ENCODE measurements around the gene PTCH2. TPM values are rescaled to one million over a fixed set of nuclear protein-coding genes. Genes with fewer than 3 reads are reported as not detected.
"Not testable (repeated sequence)": the region's sequence is repeated elsewhere in the genome, so short reads cannot be mapped to it uniquely, and the experiment has no call there.

The PTCH2 gene
- total RNA-seq, 6 experiments from 2014 or later = 0.37 to 0.81 (median 0.61) TPM

GRCh38 chr1:44817307-44817706 is 25.7 kb downstream of the PTCH2 start:
- peak overlapping the region; percentile 15; the same call in 1 of the 2 replicates for H3K4me3 Mint-ChIP-seq
- H3K9me3 Mint-ChIP-seq = no peaks in the 10 kb centered on the region
- peaks cover 64% of the 10 kb centered on the region for H3K4me1 Mint-ChIP-seq (ENCODE audit: low read depth)
- peaks cover 33% of the 10 kb centered on the region for H3K36me3 Mint-ChIP-seq (ENCODE audit: low read depth)
- no peak for DNase-seq
- peaks cover 30% of the 10 kb centered on the region for H3K27me3 Mint-ChIP-seq (ENCODE audit: insufficient read depth)
- H3K27ac Mint-ChIP-seq = no peak overlapping the region
- TF ChIP-seq CTCF (IDR thresholded peaks at IDR 0.05) = no peak

- H3K27ac Mint-ChIP-seq, DNase-seq, H3K9me3 Mint-ChIP-seq, H3K4me3 Mint-ChIP-seq: not testable (repeated sequence)
- H3K4me1 Mint-ChIP-seq (ENCODE audit: low read depth) = peaks cover 77% of the 10 kb centered on the region
- peaks cover 38% of the 10 kb centered on the region for H3K36me3 Mint-ChIP-seq (ENCODE audit: low read depth)
- H3K27me3 Mint-ChIP-seq (ENCODE audit: insufficient read depth) = peaks cover 37% of the 10 kb centered on the region
Measured at GRCh38 chr1:44815926-44816325, 27.1 kb downstream of the PTCH2 start.

DNA sequence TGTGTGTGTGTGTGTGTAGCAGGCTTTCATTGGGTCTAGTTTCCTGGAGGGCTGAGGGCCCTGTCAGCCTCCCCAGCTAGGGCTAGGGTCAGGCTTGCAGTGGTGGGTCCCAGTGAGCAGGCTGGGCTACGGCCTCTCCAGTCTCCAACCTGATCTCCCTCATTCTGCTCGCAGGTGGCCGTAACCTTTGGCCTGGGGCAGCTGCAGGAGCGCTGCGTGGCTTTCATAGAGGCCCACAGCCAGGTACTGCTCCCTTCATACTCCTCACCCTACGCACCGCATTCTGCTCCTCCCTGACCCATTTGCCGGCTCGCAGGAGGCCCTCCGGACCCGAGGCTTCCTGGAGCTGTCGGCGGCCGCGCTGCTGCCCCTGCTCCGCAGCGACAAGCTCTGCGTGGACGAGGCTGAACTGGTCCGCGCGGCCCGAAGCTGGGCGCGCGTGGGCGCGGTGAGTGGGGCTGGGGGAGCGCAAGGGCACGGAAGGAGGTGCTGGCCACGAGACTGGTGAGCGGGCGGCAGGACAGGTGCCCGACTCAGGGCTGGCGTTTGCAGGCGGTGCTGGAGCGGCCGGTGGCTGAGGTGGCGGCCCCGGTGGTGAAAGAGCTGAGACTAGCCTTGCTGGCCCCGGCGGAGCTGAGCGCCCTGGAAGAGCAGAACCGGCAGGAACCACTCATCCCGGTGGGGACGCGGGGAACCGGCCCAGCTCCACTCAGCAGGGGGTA is 30.1 kb downstream of the PTCH2 start:
- peaks cover 77% of the 10 kb centered on the region for H3K4me1 Mint-ChIP-seq (ENCODE audit: low read depth)
- H3K27ac Mint-ChIP-seq = peak overlapping the region; percentile 100
- peaks cover 43% of the 10 kb centered on the region for H3K36me3 Mint-ChIP-seq (ENCODE audit: low read depth)

DNA sequence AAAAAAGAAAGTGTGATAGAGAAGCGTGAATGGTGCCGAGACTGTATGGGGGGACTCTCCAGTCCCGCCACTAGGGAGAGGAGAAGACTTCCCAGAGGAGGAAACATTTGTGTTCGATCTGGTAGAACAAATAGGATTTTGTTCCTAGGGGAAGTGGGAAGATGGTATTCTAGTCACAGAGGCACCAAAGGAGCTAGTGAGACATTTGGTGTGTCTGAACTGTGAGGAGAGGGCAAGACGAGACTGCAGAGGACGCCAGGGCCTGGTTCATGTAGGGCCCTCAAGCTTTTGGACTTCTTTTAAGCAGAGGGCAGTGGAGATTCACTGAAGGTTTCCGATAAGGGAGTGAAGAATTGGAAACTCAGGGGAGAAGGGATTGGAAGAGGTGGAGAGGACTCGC is 31.8 kb downstream of the PTCH2 start:
- DNase-seq = no peak
- TF ChIP-seq CTCF (IDR thresholded peaks at IDR 0.05) = peak; percentile 22; the same call in 1 of the 2 replicates
- Mint-ChIP-seq H3K27ac (peak overlapping the region; percentile 100), H3K27me3 (ENCODE audit: insufficient read depth) (peaks cover 41% of the 10 kb centered on the region), H3K4me1 (ENCODE audit: low read depth) (peaks cover 79% of the 10 kb centered on the region), H3K9me3 (no peaks in the 10 kb centered on the region), H3K36me3 (ENCODE audit: low read depth) (peaks cover 37% of the 10 kb centered on the region), H3K4me3 (peak overlapping the region; percentile 70)

More for the DNA sequence above, 30.1 kb downstream of the PTCH2 start:
- TF ChIP-seq CTCF (IDR thresholded peaks at IDR 0.05) = no peak
- DNase-seq = no peak
- Mint-ChIP-seq H3K9me3 (no peaks in the 10 kb centered on the region), H3K4me3 (no peak overlapping the region), H3K27me3 (ENCODE audit: insufficient read depth) (peaks cover 38% of the 10 kb centered on the region)

DNA sequence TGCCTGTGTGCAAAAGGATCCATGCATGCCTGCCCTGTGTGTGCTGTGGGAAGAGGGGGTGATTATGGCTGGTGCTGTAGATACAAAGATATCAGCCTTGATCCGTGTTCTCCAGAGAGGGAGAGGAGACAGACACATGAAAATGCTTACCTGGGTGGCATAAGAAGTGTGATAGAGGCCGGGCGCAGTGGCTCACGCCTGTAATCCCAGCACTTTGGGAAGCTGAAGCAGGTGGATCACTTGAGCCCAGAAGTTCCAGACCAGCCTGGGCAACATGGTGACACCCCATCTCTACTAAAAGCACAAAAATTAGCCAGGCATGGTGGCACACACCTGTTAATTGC is 32.3 kb downstream of the PTCH2 start:
- H3K4me3 Mint-ChIP-seq = peak overlapping the region; percentile 70
- peaks cover 41% of the 10 kb centered on the region for H3K27me3 Mint-ChIP-seq (ENCODE audit: insufficient read depth)
- peak overlapping the region; percentile 100 for H3K27ac Mint-ChIP-seq
- peaks cover 80% of the 10 kb centered on the region for H3K4me1 Mint-ChIP-seq (ENCODE audit: low read depth)
- not testable (repeated sequence) for DNase-seq, H3K9me3 Mint-ChIP-seq
- H3K36me3 Mint-ChIP-seq (ENCODE audit: low read depth) = peaks cover 36% of the 10 kb centered on the region

- no peak for DNase-seq
- no peak for TF ChIP-seq CTCF (IDR thresholded peaks at IDR 0.05)
- Mint-ChIP-seq H3K27ac (peak overlapping the region; percentile 100), H3K27me3 (ENCODE audit: insufficient read depth) (peaks cover 41% of the 10 kb centered on the region), H3K4me1 (ENCODE audit: low read depth) (peaks cover 80% of the 10 kb centered on the region), H3K4me3 (peak overlapping the region; percentile 78), H3K9me3 (no peaks in the 10 kb centered on the region), H3K36me3 (ENCODE audit: low read depth) (peaks cover 35% of the 10 kb centered on the region)
Measured at GRCh38 chr1:44810101-44810761, 32.8 kb downstream of the PTCH2 start.
